BJ (cell line): ENCODE results near the gene ERGIC1. TPM values are rescaled to one million over a fixed set of nuclear protein-coding genes. Genes with fewer than 3 reads are reported as not detected.

ENCODE experiments used
- CTCF ChIA-PET: fragments of 350-600 bp; formaldehyde crosslinking; extraction: SDS; loops from one replicate; lab custom pipeline; 2021; ENCODE audit warnings: antibody characterized with exemption, inconsistent platforms; lab: Yijun Ruan, JAX
- POLR2A ChIA-PET: fragments of 300-600 bp; sonication (Branson Sonifier 250); formaldehyde crosslinking; extraction: SDS; loops from one replicate; lab custom pipeline; 2021; ENCODE audit warnings: antibody characterized with exemption; lab: Charles Lee
- DNase-seq: peaks from one replicate; pipeline ENCODE4 v3.0.0-alpha.2; 2011; ENCODE audit warnings: low read depth
- H3K27me3 ChIP-seq: 2 replicates; pipeline ENCODE4 v1.6.0; 2011; ENCODE audit warnings: low read length; ENCODE audit not compliant: control insufficient read depth, insufficient read depth
- H3K36me3 ChIP-seq: 2 replicates; pipeline ENCODE4 v1.5.1; 2011; ENCODE audit warnings: low read length; ENCODE audit not compliant: control insufficient read depth, insufficient read depth
- H3K4me3 ChIP-seq: 2 replicates; pipeline ENCODE4 v1.5.1; 2011; ENCODE audit warnings: low read depth, mild to moderate bottlenecking, control low read depth, low read length
- CTCF ChIP-seq: IDR thresholded peaks from 2 replicates; pipeline ENCODE4 v1.5.1; 2011; ENCODE audit warnings: low read depth, mild to moderate bottlenecking, control low read depth, inconsistent platforms, low read length, moderate library complexity; ENCODE audit not compliant: insufficient read depth
- polyA plus RNA-seq: library from polyadenylated mRNA; depleted of rRNA; stranded (reverse); fragments of >200 nt; gene quantifications from 2 replicates; pipeline ENCODE4 v1.2.3, GENCODE V29; 2011

The ERGIC1 gene
- polyA plus RNA-seq, 1 experiment: 216 TPM

GRCh38 chr5:172852490-172853354, 18.7 kb downstream of the ERGIC1 start:
- no peak for TF ChIP-seq CTCF
- DNase-seq: no peak

GRCh38 chr5:172853355-172853975, 19.4 kb downstream of the ERGIC1 start:
- CTCF ChIA-PET: interaction anchor here (0.9 to 1.7 kb wide), 2 partner anchors 81 to 139 kb away, joined by 3 to 6 read pairs; no protein-coding TSS in a partner anchor
- TF ChIP-seq CTCF: no peak
- DNase-seq: no peak
- POLR2A ChIA-PET: no interaction called here
- H3K27me3 ChIP-seq: no peaks in the 10 kb centered on the region
- no peak overlapping the region for H3K4me3 ChIP-seq
- no peaks in the 10 kb centered on the region for H3K36me3 ChIP-seq

More at GRCh38 chr5:172852490-172853354, 18.7 kb downstream of the ERGIC1 start:
- Histone ChIP-seq H3K36me3 (no peaks in the 10 kb centered on the region), H3K4me3 (no peak overlapping the region), H3K27me3 (no peaks in the 10 kb centered on the region)
- ChIA-PET CTCF (interaction anchor here (1.7 kb wide), 1 partner anchor 138 kb away, joined by 6 read pairs; no protein-coding TSS in a partner anchor), POLR2A (no interaction called here)

- ChIA-PET CTCF (interaction anchor here (1.2 kb wide), 1 partner anchor 15 kb away, joined by 4 read pairs; no protein-coding TSS in a partner anchor), POLR2A (no interaction called here)
- DNase-seq: no peak
- no peak for TF ChIP-seq CTCF
- no peaks in the 10 kb centered on the region for H3K36me3 ChIP-seq
- H3K27me3 ChIP-seq: no peaks in the 10 kb centered on the region
- H3K4me3 ChIP-seq: no peak overlapping the region
These were observed 20.4 kb downstream of the ERGIC1 start for GRCh38 chr5:172854451-172854871.

- DNase-seq: no peak
- no peaks in the 10 kb centered on the region for H3K27me3 ChIP-seq
- ChIA-PET CTCF (interaction anchor here (1.2 kb wide), 1 partner anchor 14 kb away, joined by 4 read pairs; no protein-coding TSS in a partner anchor), POLR2A (no interaction called here)
- no peaks in the 10 kb centered on the region for H3K36me3 ChIP-seq
- TF ChIP-seq CTCF: no peak
- no peak overlapping the region for H3K4me3 ChIP-seq
These were observed 20.9 kb downstream of the ERGIC1 start for GRCh38 chr5:172854971-172855370.
